GM23338 (cell line): ENCODE measurements around the gene MCAT. TPM values are rescaled to one million over a fixed set of nuclear protein-coding genes. Genes with fewer than 3 reads are reported as not detected.
A peak's percentile ranks its signal among the peaks of the same experiment; 100 is the strongest.

Source experiments
- ATAC-seq: fragments of 200-7000 bp; cut with Tn5 transposase; 3 replicates; pipeline ENCODE4 v1.9.1; 2020
- DNase-seq: peaks from one replicate; pipeline ENCODE4 v3.0.0-alpha.2; 2015; ENCODE audit warnings: low spot score
- H2AFZ ChIP-seq: fragments of 200-600 bp; sonication (generic); 2 replicates; pipeline ENCODE4 v1.8.0; 2016; ENCODE audit warnings: antibody characterized with exemption, mild to moderate bottlenecking, moderate library complexity
- H3F3A ChIP-seq: fragments of 200-600 bp; sonication (generic); replicated peaks from 2 replicates; pipeline ENCODE4 v1.8.0; 2017; ENCODE audit warnings: antibody characterized with exemption, mixed run types, low read depth
- H3K27ac ChIP-seq: fragments of 200-600 bp; sonication (generic); 2 replicates; pipeline ENCODE4 v1.6.1; 2016; ENCODE audit warnings: low read depth
- H3K27me3 ChIP-seq: fragments of 200-600 bp; sonication (generic); 2 replicates; pipeline ENCODE4 v1.8.0; 2016; ENCODE audit warnings: mild to moderate bottlenecking, mixed run types, moderate library complexity; ENCODE audit not compliant: insufficient read depth
- H3K36me3 ChIP-seq: fragments of 200-600 bp; sonication (generic); 2 replicates; pipeline ENCODE4 v1.8.0; 2016; ENCODE audit warnings: mild to moderate bottlenecking; ENCODE audit not compliant: insufficient read depth
- H3K4me1 ChIP-seq: fragments of 200-600 bp; sonication (generic); 2 replicates; pipeline ENCODE4 v1.8.0; 2016; ENCODE audit warnings: mild to moderate bottlenecking, moderate library complexity; ENCODE audit not compliant: insufficient read depth
- H3K4me2 ChIP-seq: fragments of 200-600 bp; sonication (generic); 2 replicates; pipeline ENCODE4 v1.7.1; 2017; ENCODE audit warnings: mixed run types
- H3K4me3 ChIP-seq: fragments of 200-600 bp; sonication (generic); 2 replicates; pipeline ENCODE4 v1.6.1; 2016; ENCODE audit warnings: mixed run types
- H3K79me2 ChIP-seq: fragments of 200-600 bp; sonication (generic); replicated peaks from 2 replicates; pipeline ENCODE4 v1.8.0; 2017; ENCODE audit warnings: mild to moderate bottlenecking; ENCODE audit not compliant: insufficient read depth
- H3K9me2 ChIP-seq: fragments of 200-600 bp; sonication (generic); 2 replicates; pipeline ENCODE4 v1.8.0; 2017; ENCODE audit not compliant: insufficient read depth
- H4K20me1 ChIP-seq: fragments of 200-600 bp; sonication (generic); replicated peaks from 2 replicates; pipeline ENCODE4 v1.8.0; 2017; ENCODE audit warnings: mild to moderate bottlenecking; ENCODE audit not compliant: insufficient read depth
- H3K27ac Mint-ChIP-seq: 2 replicates; pipeline ENCODE4 v1.8.0; 2020; ENCODE audit warnings: inconsistent platforms, mild to moderate bottlenecking, moderate library complexity, mixed read lengths
- H3K27me3 Mint-ChIP-seq: 3 replicates; pipeline ENCODE4 v1.8.0; 2022; ENCODE audit warnings: low read depth, mild to moderate bottlenecking, moderate library complexity, mixed read lengths, inconsistent platforms; ENCODE audit not compliant: insufficient read depth, poor library complexity
- H3K36me3 Mint-ChIP-seq: 3 replicates; pipeline ENCODE4 v1.8.0; 2021; ENCODE audit warnings: low read depth, mild to moderate bottlenecking, inconsistent platforms, moderate library complexity, mixed read lengths
- H3K4me1 Mint-ChIP-seq: 3 replicates; pipeline ENCODE4 v1.8.0; 2020; ENCODE audit warnings: mild to moderate bottlenecking, inconsistent platforms, mixed read lengths
- H3K4me3 Mint-ChIP-seq: 3 replicates; pipeline ENCODE4 v1.8.0; 2021; ENCODE audit warnings: moderate library complexity, mild to moderate bottlenecking, inconsistent platforms, mixed read lengths
- H3K9me3 Mint-ChIP-seq: 3 replicates; pipeline ENCODE4 v1.8.0; 2020; ENCODE audit warnings: moderate library complexity, mild to moderate bottlenecking, inconsistent platforms, mixed read lengths
- CREB1 ChIP-seq: fragments of 250-450 bp; sonication (Bioruptor Pico); IDR thresholded peaks from 2 replicates; pipeline ENCODE4 v1.5.0; 2020; ENCODE audit warnings: low read depth, mild to moderate bottlenecking, moderate library complexity
- CTCF ChIP-seq, 2 experiments: fragments of 200-600 bp in 1 of 2; sonication (generic) in 1 of 2; conservative IDR thresholded peaks; 2 replicates each; pipeline versions ENCODE4 v1.5.1 to v1.6.1; 2016 to 2017; ENCODE audit warnings: antibody characterized with exemption in 2 of 2, low read depth in 2 of 2, mild to moderate bottlenecking in 2 of 2, moderate library complexity in 1 of 2
- EZH2 ChIP-seq: fragments of 200-600 bp; sonication (generic); IDR thresholded peaks from one replicate; pipeline ENCODE4 v1.8.0; 2017; ENCODE audit warnings: antibody characterized with exemption, mild to moderate bottlenecking, low read depth; ENCODE audit not compliant: unreplicated experiment
- EZH2phosphoT487 ChIP-seq: fragments of 200-600 bp; sonication (generic); IDR thresholded peaks from one replicate; pipeline ENCODE4 v1.8.1; 2018; ENCODE audit warnings: antibody characterized with exemption; ENCODE audit not compliant: unreplicated experiment
- JUNB ChIP-seq: IDR thresholded peaks from one replicate; pipeline ENCODE4 v1.6.1; 2016; ENCODE audit warnings: antibody characterized with exemption; ENCODE audit not compliant: unreplicated experiment
- NANOG ChIP-seq: IDR thresholded peaks from 2 replicates; pipeline ENCODE4 v1.6.1; 2016; ENCODE audit warnings: antibody characterized with exemption, borderline replicate concordance
- POLR2AphosphoS5 ChIP-seq: IDR thresholded peaks from 2 replicates; pipeline ENCODE4 v1.6.1; 2016; ENCODE audit warnings: antibody characterized with exemption, low read depth
- STAT1 ChIP-seq: IDR thresholded peaks from one replicate; pipeline ENCODE4 v1.6.1; 2016; ENCODE audit warnings: antibody characterized with exemption; ENCODE audit not compliant: unreplicated experiment
- ZNF114 ChIP-seq: fragments of 250-450 bp; sonication (Bioruptor Pico); IDR thresholded peaks from 2 replicates; pipeline ENCODE4 v1.5.0; 2020; ENCODE audit warnings: mild to moderate bottlenecking, moderate library complexity
- ZNF331 ChIP-seq: fragments of 250-450 bp; sonication (Bioruptor Pico); IDR thresholded peaks from 2 replicates; pipeline ENCODE4 v1.5.0; 2020; ENCODE audit warnings: low read depth, mild to moderate bottlenecking, moderate library complexity
- ZNF462 ChIP-seq: fragments of 250-450 bp; sonication (Bioruptor Pico); IDR thresholded peaks from 2 replicates; pipeline ENCODE4 v1.5.0; 2020; ENCODE audit warnings: mild to moderate bottlenecking, moderate library complexity
- polyA plus RNA-seq: library from polyadenylated mRNA; unstranded; fragments of >200 nt; fragmentation: Nextera tagmentation; extraction: Ambion mirVana; gene quantifications from 2 replicates; pipeline ENCODE4 v1.2.1, GENCODE V29; 2016
- total RNA-seq: library from RNA; depleted of rRNA; stranded (reverse); fragments of >200 nt; shearing (Covaris generic); gene quantifications from 2 replicates; pipeline ENCODE4 v1.2.3, GENCODE V29; 2014
- TF ChIP-seq, protein P1 (sequence below): IDR thresholded peaks from one replicate; pipeline ENCODE4 v1.6.1; 2018; ENCODE audit warnings: antibody characterized with exemption; ENCODE audit not compliant: unreplicated experiment
- TF ChIP-seq, protein P2 (sequence below): IDR thresholded peaks from 2 replicates; pipeline ENCODE4 v1.6.1; 2016; ENCODE audit warnings: antibody characterized with exemption

The MCAT gene
- total and polyA plus RNA-seq, 2 experiments from 2014 or later = 9.7 to 16.9 TPM

DNA sequence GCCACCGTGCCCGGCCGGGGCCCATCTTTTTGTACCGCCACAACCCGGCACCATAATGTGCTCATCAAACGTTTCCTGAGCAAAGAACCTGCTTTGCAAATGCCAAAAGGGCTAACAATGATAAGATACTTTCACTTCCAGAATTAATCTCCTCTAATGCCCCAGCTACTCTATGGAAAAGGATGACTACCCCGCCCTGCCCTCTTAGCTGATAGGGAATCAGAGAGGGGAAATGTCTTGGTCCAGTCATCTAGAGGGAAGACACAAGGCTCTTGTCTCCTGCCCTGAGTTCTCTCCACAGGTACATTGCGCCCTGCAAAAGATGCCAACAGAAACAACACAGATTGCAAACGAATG, 54.6 kb downstream of the MCAT start:
- H3K4me3 ChIP-seq = peak overlapping the region; percentile 70
- H3K36me3 ChIP-seq = no peaks in the 10 kb centered on the region; the same call in 1 of the 2 replicates
- DNase-seq (no peak), ATAC-seq (peak; percentile 5)
- no peaks in the 10 kb centered on the region for H3K4me1 Mint-ChIP-seq
- H3K27ac Mint-ChIP-seq = peak overlapping the region; percentile 32; the same call in 1 of the 2 replicates
- H3F3A ChIP-seq = 0 out of 2 replicates have a peak, but pooled peaks cover 5% of the 10 kb centered on the region
- H2AFZ ChIP-seq = peak overlapping the region; percentile 80
- H3K9me3 Mint-ChIP-seq = no peaks in the 10 kb centered on the region
- H3K4me3 Mint-ChIP-seq = peak overlapping the region; percentile 84
- H3K27ac ChIP-seq = peak overlapping the region; percentile 28; the same call in 1 of the 2 replicates
- no peaks in the 10 kb centered on the region for H4K20me1 ChIP-seq
- H3K27me3 Mint-ChIP-seq = no peaks in the 10 kb centered on the region
- no peaks in the 10 kb centered on the region for H3K79me2 ChIP-seq
- H3K4me2 ChIP-seq = peak overlapping the region; percentile 84
- H3K9me2 ChIP-seq = no peaks in the 10 kb centered on the region
- TF ChIP-seq ZNF331 (no peak), ZNF462 (CRISPR knock-in tag) (no peak), NANOG (no peak), CTCF (conservative IDR thresholded peaks at IDR 0.05; ENCODE audit: low read depth in 2 of 2) (no peak), EZH2phosphoT487 (no peak), STAT1 (no peak), ZNF114 (CRISPR knock-in tag) (no peak), CREB1 (CRISPR knock-in tag) (no peak), JUNB (no peak), EZH2 (no peak), POLR2AphosphoS5 (no peak)
- TF ChIP-seq, protein P1, sequence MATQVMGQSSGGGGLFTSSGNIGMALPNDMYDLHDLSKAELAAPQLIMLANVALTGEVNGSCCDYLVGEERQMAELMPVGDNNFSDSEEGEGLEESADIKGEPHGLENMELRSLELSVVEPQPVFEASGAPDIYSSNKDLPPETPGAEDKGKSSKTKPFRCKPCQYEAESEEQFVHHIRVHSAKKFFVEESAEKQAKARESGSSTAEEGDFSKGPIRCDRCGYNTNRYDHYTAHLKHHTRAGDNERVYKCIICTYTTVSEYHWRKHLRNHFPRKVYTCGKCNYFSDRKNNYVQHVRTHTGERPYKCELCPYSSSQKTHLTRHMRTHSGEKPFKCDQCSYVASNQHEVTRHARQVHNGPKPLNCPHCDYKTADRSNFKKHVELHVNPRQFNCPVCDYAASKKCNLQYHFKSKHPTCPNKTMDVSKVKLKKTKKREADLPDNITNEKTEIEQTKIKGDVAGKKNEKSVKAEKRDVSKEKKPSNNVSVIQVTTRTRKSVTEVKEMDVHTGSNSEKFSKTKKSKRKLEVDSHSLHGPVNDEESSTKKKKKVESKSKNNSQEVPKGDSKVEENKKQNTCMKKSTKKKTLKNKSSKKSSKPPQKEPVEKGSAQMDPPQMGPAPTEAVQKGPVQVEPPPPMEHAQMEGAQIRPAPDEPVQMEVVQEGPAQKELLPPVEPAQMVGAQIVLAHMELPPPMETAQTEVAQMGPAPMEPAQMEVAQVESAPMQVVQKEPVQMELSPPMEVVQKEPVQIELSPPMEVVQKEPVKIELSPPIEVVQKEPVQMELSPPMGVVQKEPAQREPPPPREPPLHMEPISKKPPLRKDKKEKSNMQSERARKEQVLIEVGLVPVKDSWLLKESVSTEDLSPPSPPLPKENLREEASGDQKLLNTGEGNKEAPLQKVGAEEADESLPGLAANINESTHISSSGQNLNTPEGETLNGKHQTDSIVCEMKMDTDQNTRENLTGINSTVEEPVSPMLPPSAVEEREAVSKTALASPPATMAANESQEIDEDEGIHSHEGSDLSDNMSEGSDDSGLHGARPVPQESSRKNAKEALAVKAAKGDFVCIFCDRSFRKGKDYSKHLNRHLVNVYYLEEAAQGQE = no peak
- TF ChIP-seq, protein P2, sequence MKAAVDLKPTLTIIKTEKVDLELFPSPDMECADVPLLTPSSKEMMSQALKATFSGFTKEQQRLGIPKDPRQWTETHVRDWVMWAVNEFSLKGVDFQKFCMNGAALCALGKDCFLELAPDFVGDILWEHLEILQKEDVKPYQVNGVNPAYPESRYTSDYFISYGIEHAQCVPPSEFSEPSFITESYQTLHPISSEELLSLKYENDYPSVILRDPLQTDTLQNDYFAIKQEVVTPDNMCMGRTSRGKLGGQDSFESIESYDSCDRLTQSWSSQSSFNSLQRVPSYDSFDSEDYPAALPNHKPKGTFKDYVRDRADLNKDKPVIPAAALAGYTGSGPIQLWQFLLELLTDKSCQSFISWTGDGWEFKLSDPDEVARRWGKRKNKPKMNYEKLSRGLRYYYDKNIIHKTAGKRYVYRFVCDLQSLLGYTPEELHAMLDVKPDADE = no peak
- H3K27me3 ChIP-seq = no peaks in the 10 kb centered on the region
- no peaks in the 10 kb centered on the region for H3K4me1 ChIP-seq
- peaks cover 4% of the 10 kb centered on the region; the same call in 1 of the 3 replicates for H3K36me3 Mint-ChIP-seq
